Retinal pigment epithelial cell (primary cell): Measurements from ENCODE around the gene MRTFB.

Experiments used
- DNase-seq: peaks from one replicate; pipeline ENCODE4 v3.0.0-alpha.2; 2010; ENCODE audit warnings: low read depth
- H3K4me3 ChIP-seq: 2 replicates; pipeline ENCODE4 v1.5.1; 2011; ENCODE audit warnings: mild to moderate bottlenecking, low read length, control low read depth, moderate library complexity
- CTCF ChIP-seq: conservative IDR thresholded peaks from 2 replicates; pipeline ENCODE4 v1.5.1; 2011; ENCODE audit warnings: low read depth, low read length, control low read depth, inconsistent platforms

Gene MRTFB

GRCh38 chr16:14095883-14096551, 24.9 kb downstream of the MRTFB start:
- no peak for TF ChIP-seq CTCF
- no peak for DNase-seq

GRCh38 chr16:14097182-14097959, 26.3 kb downstream of the MRTFB start:
- TF ChIP-seq CTCF: no peak
- no peak overlapping the region for H3K4me3 ChIP-seq
- DNase-seq: no peak

More at GRCh38 chr16:14095883-14096551, 24.9 kb downstream of the MRTFB start:
- H3K4me3 ChIP-seq: no peak overlapping the region

- H3K4me3 ChIP-seq: no peak overlapping the region
- DNase-seq: no peak
- TF ChIP-seq CTCF: no peak
Observed at GRCh38 chr16:14098081-14098480, 27.0 kb downstream of the MRTFB start.

- no peak for TF ChIP-seq CTCF
- H3K4me3 ChIP-seq: no peak overlapping the region
- DNase-seq: no peak
Observed at GRCh38 chr16:14100825-14101224, 29.7 kb downstream of the MRTFB start.

- TF ChIP-seq CTCF: no peak
- DNase-seq: no peak
Observed at GRCh38 chr16:14101415-14101814, 30.3 kb downstream of the MRTFB start.

GRCh38 chr16:14102925-14103720, 32.0 kb downstream of the MRTFB start:
- DNase-seq: no peak
- no peak overlapping the region for H3K4me3 ChIP-seq
- TF ChIP-seq CTCF: no peak

More at GRCh38 chr16:14101415-14101814, 30.3 kb downstream of the MRTFB start:
- no peak overlapping the region for H3K4me3 ChIP-seq
